ENCODE data around the gene AGPAT4.

- no peak for TF ChIP-seq CTCF (optimal IDR thresholded peaks at IDR 0.05 in 1 of 3, IDR thresholded peaks at IDR 0.05 in 1 of 3, conservative IDR thresholded peaks at IDR 0.05 in 1 of 3; ENCODE audit: extremely low read depth in 1 of 3, insufficient read depth in 2 of 3, low read length in 3 of 3)
- TF ChIP-seq EZH2 (IDR thresholded peaks at IDR 0.05; ENCODE audit: low read length), result no peak
Observed at GRCh38 chr6:161211380-161212035, 62.4 kb downstream of the AGPAT4 start.
